OCI-LY3 (cell line): ENCODE results near the gene CPSF7.

Source experiments
- CTCF ChIP-seq: fragments of 200-600, 300-600 bp; sonication (generic); IDR thresholded peaks from 2 replicates; pipeline ENCODE4 v1.5.1; 2014; ENCODE audit warnings: antibody characterized with exemption, low read length, low read depth
- EZH2phosphoT487 ChIP-seq: fragments of 200-600 bp; shearing (Covaris generic); IDR thresholded peaks from 2 replicates; pipeline ENCODE4 v1.6.1; 2018; ENCODE audit warnings: antibody characterized with exemption, mixed run types, low read depth

GRCh38 chr11:61472868-61473267 lies 43.1 kb upstream of the CPSF7 start:
- no peak for TF ChIP-seq CTCF
- no peak for TF ChIP-seq EZH2phosphoT487
